Glutamatergic neuron (in vitro differentiated cells): ENCODE measurements around the gene ALPP. TPM values are rescaled to one million over a fixed set of nuclear protein-coding genes. Genes with fewer than 3 reads are reported as not detected.
A peak's percentile ranks its signal among the peaks of the same experiment; 100 is the strongest.

Source experiments
- DNase-seq: peaks from one replicate; pipeline ENCODE4 v3.0.0; 2022
- H3K27ac Mint-ChIP-seq: one replicate; pipeline ENCODE4 v1.8.0; 2020; ENCODE audit warnings: mild to moderate bottlenecking, mixed read lengths, inconsistent platforms; ENCODE audit not compliant: unreplicated experiment
- H3K27me3 Mint-ChIP-seq: one replicate; pipeline ENCODE4 v1.8.0; 2020; ENCODE audit warnings: mild to moderate bottlenecking, moderate library complexity, mixed read lengths, inconsistent platforms; ENCODE audit not compliant: unreplicated experiment
- H3K36me3 Mint-ChIP-seq: one replicate; pipeline ENCODE4 v1.8.0; 2020; ENCODE audit warnings: mild to moderate bottlenecking, mixed read lengths, inconsistent platforms; ENCODE audit not compliant: unreplicated experiment
- H3K4me1 Mint-ChIP-seq: one replicate; pipeline ENCODE4 v1.8.0; 2020; ENCODE audit warnings: mild to moderate bottlenecking, low read depth, mixed read lengths, inconsistent platforms; ENCODE audit not compliant: unreplicated experiment
- H3K4me3 Mint-ChIP-seq: one replicate; pipeline ENCODE4 v1.8.0; 2020; ENCODE audit warnings: mild to moderate bottlenecking, mixed read lengths, inconsistent platforms; ENCODE audit not compliant: unreplicated experiment
- H3K9me3 Mint-ChIP-seq: one replicate; pipeline ENCODE4 v1.8.0; 2020; ENCODE audit warnings: mild to moderate bottlenecking, moderate library complexity, mixed read lengths, inconsistent platforms; ENCODE audit not compliant: unreplicated experiment
- CTCF ChIP-seq: fragments of 200-600 bp; sonication (generic); IDR thresholded peaks from one replicate; pipeline ENCODE4 v1.5.0; 2021; ENCODE audit not compliant: partially characterized antibody, unreplicated experiment
- total RNA-seq: library from RNA; stranded (reverse); fragmentation: NEBNext Ultra II Directional; extraction: Animal tissue kit (Norgen Biotek cat#: 25700); gene quantifications from one replicate; pipeline ENCODE4 v1.2.1, GENCODE V29; 2021; ENCODE audit not compliant: unreplicated experiment

Gene ALPP
- total RNA-seq, 1 donor from 2014 or later = 0.34 TPM

GRCh38 chr2:232351686-232352510, 26.7 kb upstream of the ALPP start:
- Mint-ChIP-seq H3K36me3 (no peaks in the 10 kb centered on the region), H3K27me3 (peaks cover 8% of the 10 kb centered on the region), H3K9me3 (peaks cover 4% of the 10 kb centered on the region), H3K27ac (no peak overlapping the region), H3K4me3 (no peak overlapping the region), H3K4me1 (no peaks in the 10 kb centered on the region)
- no peak for TF ChIP-seq CTCF
- no peak for DNase-seq

GRCh38 chr2:232352511-232353091, 25.9 kb upstream of the ALPP start:
- H3K27ac Mint-ChIP-seq = no peak overlapping the region
- no peaks in the 10 kb centered on the region for H3K4me1 Mint-ChIP-seq
- TF ChIP-seq CTCF = no peak
- peak; percentile 14 for DNase-seq
- no peak overlapping the region for H3K4me3 Mint-ChIP-seq
- peaks cover 4% of the 10 kb centered on the region for H3K9me3 Mint-ChIP-seq
- peaks cover 8% of the 10 kb centered on the region for H3K27me3 Mint-ChIP-seq
- no peaks in the 10 kb centered on the region for H3K36me3 Mint-ChIP-seq

- H3K27ac Mint-ChIP-seq = no peak overlapping the region
- peaks cover 8% of the 10 kb centered on the region for H3K27me3 Mint-ChIP-seq
- no peaks in the 10 kb centered on the region for H3K36me3 Mint-ChIP-seq
- H3K9me3 Mint-ChIP-seq = peaks cover 4% of the 10 kb centered on the region
- no peak for TF ChIP-seq CTCF
- H3K4me3 Mint-ChIP-seq = no peak overlapping the region
- no peaks in the 10 kb centered on the region for H3K4me1 Mint-ChIP-seq
- no peak for DNase-seq
Measured at GRCh38 chr2:232353096-232353495, 25.5 kb upstream of the ALPP start.

- no peak overlapping the region for H3K27ac Mint-ChIP-seq
- no peak overlapping the region for H3K4me3 Mint-ChIP-seq
- H3K9me3 Mint-ChIP-seq = peaks cover 2% of the 10 kb centered on the region
- peaks cover 8% of the 10 kb centered on the region for H3K27me3 Mint-ChIP-seq
- no peak for TF ChIP-seq CTCF
- H3K36me3 Mint-ChIP-seq = no peaks in the 10 kb centered on the region
- no peak for DNase-seq
- H3K4me1 Mint-ChIP-seq = no peaks in the 10 kb centered on the region
Measured at GRCh38 chr2:232353660-232354059, 24.9 kb upstream of the ALPP start.

- no peak for TF ChIP-seq CTCF
- peaks cover 2% of the 10 kb centered on the region for H3K9me3 Mint-ChIP-seq
- peaks cover 8% of the 10 kb centered on the region for H3K27me3 Mint-ChIP-seq
- no peaks in the 10 kb centered on the region for H3K4me1 Mint-ChIP-seq
- no peaks in the 10 kb centered on the region for H3K36me3 Mint-ChIP-seq
- no peak for DNase-seq
- H3K27ac Mint-ChIP-seq = no peak overlapping the region
- H3K4me3 Mint-ChIP-seq = no peak overlapping the region
Measured at GRCh38 chr2:232354069-232354468, 24.5 kb upstream of the ALPP start.
